ENCODE measurements around the gene RAB4A. TPM values are rescaled to one million over a fixed set of nuclear protein-coding genes. Genes with fewer than 3 reads are reported as not detected.

RAB4A gene
- polyA plus RNA-seq, 1 donor from 2014 or later: 49.8 TPM

DNA sequence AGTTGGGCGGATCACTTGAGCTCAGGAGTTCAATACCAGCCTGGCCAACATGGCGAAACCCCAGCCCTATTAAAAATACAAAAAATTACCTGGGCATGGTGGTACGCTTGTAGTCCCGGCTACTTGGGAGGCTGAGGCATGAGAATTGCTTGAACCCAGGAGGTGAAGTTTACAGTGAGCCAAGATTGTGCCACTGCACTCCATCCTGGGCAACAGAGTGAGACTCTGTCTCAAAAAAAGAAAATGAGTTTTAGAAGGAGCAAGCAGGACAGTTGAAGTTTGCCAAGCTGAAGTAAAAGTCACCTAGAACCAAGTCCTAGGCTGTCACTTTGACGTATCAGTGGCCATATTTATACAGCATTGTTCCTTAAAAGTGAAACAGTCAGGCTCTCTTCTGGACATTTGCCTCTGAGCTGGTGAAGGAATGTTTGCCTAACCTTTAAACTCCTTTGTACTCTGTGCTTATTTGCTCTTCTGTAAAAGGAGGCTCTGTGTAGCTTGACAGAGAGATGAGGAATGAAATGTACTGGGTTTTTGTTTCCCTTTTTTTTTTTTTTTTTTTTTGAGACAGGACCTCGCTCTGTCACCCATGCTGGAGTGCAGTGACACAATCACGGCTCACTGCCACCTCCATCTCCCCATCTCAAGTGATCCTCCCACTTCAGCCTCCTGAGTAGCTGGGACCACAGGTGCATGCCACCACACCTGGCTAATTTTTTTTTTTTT, 2.8 kb downstream of the RAB4A start:
- no peaks in the 10 kb centered on the region for H3K9me2 ChIP-seq (ENCODE audit: insufficient read depth, low read length)

DNA sequence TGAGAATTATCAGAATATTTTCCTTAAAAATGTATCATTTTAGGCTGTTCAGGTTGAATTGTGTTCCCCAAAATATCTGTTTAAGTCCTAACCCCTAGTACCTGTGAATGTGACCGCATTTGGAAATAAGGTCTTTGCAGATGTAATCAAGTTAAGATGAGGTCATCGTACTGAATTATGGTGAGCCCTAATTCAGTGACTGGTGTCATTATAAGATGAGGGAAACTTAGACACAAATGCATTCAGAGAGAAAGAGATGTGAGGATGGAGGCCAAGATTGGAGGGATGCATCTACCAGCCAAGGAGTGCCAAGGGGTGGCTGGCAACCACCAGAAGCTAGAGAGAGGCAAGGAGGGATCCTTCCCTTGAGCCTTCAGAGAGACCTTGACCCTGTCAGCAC, 4.1 kb downstream of the RAB4A start:
- no peak overlapping the region for H2AFZ ChIP-seq (ENCODE audit: low read depth, low read length)
- no peaks in the 10 kb centered on the region for H3K27me3 ChIP-seq (ENCODE audit: insufficient read depth, low read depth, low read length)
- no peaks in the 10 kb centered on the region for H4K20me1 ChIP-seq (ENCODE audit: insufficient read depth)
- H3K79me2 ChIP-seq (replicated peaks; ENCODE audit: insufficient read depth, low read length): peaks cover 39% of the 10 kb centered on the region
- TF ChIP-seq RAD21 (conservative IDR thresholded peaks at IDR 0.05) (no peak), SMC3 (conservative IDR thresholded peaks at IDR 0.05; ENCODE audit: poor library complexity) (no peak), TAF1 (IDR thresholded peaks at IDR 0.05; ENCODE audit: low read depth) (no peak), MXI1 (conservative IDR thresholded peaks at IDR 0.05; ENCODE audit: poor library complexity, severe bottlenecking) (no peak), EZH2 (IDR thresholded peaks at IDR 0.05; ENCODE audit: borderline replicate concordance, insufficient read depth, low read length, poor library complexity, severe bottlenecking) (no peak), POLR2AphosphoS5 (IDR thresholded peaks at IDR 0.05) (no peak), EP300 (conservative IDR thresholded peaks at IDR 0.05; ENCODE audit: poor library complexity, severe bottlenecking) (no peak)
- TF ChIP-seq, protein P1, sequence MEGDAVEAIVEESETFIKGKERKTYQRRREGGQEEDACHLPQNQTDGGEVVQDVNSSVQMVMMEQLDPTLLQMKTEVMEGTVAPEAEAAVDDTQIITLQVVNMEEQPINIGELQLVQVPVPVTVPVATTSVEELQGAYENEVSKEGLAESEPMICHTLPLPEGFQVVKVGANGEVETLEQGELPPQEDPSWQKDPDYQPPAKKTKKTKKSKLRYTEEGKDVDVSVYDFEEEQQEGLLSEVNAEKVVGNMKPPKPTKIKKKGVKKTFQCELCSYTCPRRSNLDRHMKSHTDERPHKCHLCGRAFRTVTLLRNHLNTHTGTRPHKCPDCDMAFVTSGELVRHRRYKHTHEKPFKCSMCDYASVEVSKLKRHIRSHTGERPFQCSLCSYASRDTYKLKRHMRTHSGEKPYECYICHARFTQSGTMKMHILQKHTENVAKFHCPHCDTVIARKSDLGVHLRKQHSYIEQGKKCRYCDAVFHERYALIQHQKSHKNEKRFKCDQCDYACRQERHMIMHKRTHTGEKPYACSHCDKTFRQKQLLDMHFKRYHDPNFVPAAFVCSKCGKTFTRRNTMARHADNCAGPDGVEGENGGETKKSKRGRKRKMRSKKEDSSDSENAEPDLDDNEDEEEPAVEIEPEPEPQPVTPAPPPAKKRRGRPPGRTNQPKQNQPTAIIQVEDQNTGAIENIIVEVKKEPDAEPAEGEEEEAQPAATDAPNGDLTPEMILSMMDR (IDR thresholded peaks at IDR 0.05; ENCODE audit: poor library complexity, severe bottlenecking): no peak
- TF ChIP-seq, protein P2, sequence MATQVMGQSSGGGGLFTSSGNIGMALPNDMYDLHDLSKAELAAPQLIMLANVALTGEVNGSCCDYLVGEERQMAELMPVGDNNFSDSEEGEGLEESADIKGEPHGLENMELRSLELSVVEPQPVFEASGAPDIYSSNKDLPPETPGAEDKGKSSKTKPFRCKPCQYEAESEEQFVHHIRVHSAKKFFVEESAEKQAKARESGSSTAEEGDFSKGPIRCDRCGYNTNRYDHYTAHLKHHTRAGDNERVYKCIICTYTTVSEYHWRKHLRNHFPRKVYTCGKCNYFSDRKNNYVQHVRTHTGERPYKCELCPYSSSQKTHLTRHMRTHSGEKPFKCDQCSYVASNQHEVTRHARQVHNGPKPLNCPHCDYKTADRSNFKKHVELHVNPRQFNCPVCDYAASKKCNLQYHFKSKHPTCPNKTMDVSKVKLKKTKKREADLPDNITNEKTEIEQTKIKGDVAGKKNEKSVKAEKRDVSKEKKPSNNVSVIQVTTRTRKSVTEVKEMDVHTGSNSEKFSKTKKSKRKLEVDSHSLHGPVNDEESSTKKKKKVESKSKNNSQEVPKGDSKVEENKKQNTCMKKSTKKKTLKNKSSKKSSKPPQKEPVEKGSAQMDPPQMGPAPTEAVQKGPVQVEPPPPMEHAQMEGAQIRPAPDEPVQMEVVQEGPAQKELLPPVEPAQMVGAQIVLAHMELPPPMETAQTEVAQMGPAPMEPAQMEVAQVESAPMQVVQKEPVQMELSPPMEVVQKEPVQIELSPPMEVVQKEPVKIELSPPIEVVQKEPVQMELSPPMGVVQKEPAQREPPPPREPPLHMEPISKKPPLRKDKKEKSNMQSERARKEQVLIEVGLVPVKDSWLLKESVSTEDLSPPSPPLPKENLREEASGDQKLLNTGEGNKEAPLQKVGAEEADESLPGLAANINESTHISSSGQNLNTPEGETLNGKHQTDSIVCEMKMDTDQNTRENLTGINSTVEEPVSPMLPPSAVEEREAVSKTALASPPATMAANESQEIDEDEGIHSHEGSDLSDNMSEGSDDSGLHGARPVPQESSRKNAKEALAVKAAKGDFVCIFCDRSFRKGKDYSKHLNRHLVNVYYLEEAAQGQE (IDR thresholded peaks at IDR 0.05; ENCODE audit: borderline replicate concordance): no peak
- no peak overlapping the region for H3K27ac ChIP-seq (ENCODE audit: low read length)
- no peaks in the 10 kb centered on the region for H3F3A ChIP-seq (ENCODE audit: insufficient read depth, low read length, poor library complexity, severe bottlenecking)
- no peak overlapping the region for H3K4me2 ChIP-seq (ENCODE audit: low read length)
- no peak overlapping the region for H3K9ac ChIP-seq (ENCODE audit: low read length)
- H3K4me3 ChIP-seq (ENCODE audit: low read length): no peak overlapping the region
- H3K9me3 ChIP-seq (ENCODE audit: low read length): no peaks in the 10 kb centered on the region
- no peaks in the 10 kb centered on the region for H3K9me2 ChIP-seq (ENCODE audit: insufficient read depth, low read length)
- H3K36me3 ChIP-seq (ENCODE audit: insufficient read depth, low read length): no peaks in the 10 kb centered on the region

More for the DNA sequence above, 2.8 kb downstream of the RAB4A start:
- no peak overlapping the region for H3K4me2 ChIP-seq (ENCODE audit: low read length)
- no peaks in the 10 kb centered on the region for H3F3A ChIP-seq (ENCODE audit: insufficient read depth, low read length, poor library complexity, severe bottlenecking)
- no peaks in the 10 kb centered on the region for H3K9me3 ChIP-seq (ENCODE audit: low read length)
- H4K20me1 ChIP-seq (ENCODE audit: insufficient read depth): no peaks in the 10 kb centered on the region
- H3K27me3 ChIP-seq (ENCODE audit: insufficient read depth, low read depth, low read length): no peaks in the 10 kb centered on the region
- no peak overlapping the region for H2AFZ ChIP-seq (ENCODE audit: low read depth, low read length)
- H3K27ac ChIP-seq (ENCODE audit: low read length): no peak overlapping the region
- no peaks in the 10 kb centered on the region for H3K36me3 ChIP-seq (ENCODE audit: insufficient read depth, low read length)
- peak overlapping the region; percentile 74 for H3K4me3 ChIP-seq (ENCODE audit: low read length)
- peaks cover 39% of the 10 kb centered on the region for H3K79me2 ChIP-seq (replicated peaks; ENCODE audit: insufficient read depth, low read length)
- no peak overlapping the region for H3K9ac ChIP-seq (ENCODE audit: low read length)
- TF ChIP-seq POLR2AphosphoS5 (IDR thresholded peaks at IDR 0.05): no peak
- TF ChIP-seq, protein P2 (IDR thresholded peaks at IDR 0.05; ENCODE audit: borderline replicate concordance): no peak
- TF ChIP-seq RAD21 (conservative IDR thresholded peaks at IDR 0.05): no peak
- TF ChIP-seq MXI1 (conservative IDR thresholded peaks at IDR 0.05; ENCODE audit: poor library complexity, severe bottlenecking): no peak
- no peak for TF ChIP-seq EZH2 (IDR thresholded peaks at IDR 0.05; ENCODE audit: borderline replicate concordance, insufficient read depth, low read length, poor library complexity, severe bottlenecking)
- TF ChIP-seq TAF1 (IDR thresholded peaks at IDR 0.05; ENCODE audit: low read depth): no peak
- no peak for TF ChIP-seq SMC3 (conservative IDR thresholded peaks at IDR 0.05; ENCODE audit: poor library complexity)
- no peak for TF ChIP-seq EP300 (conservative IDR thresholded peaks at IDR 0.05; ENCODE audit: poor library complexity, severe bottlenecking)
- TF ChIP-seq, protein P1 (IDR thresholded peaks at IDR 0.05; ENCODE audit: poor library complexity, severe bottlenecking): no peak

Measured in neural cell (in vitro differentiated cells).